Right renal pelvis (tissue), 4 donors: ENCODE results near the gene DYNLT2B. TPM values are rescaled to one million over a fixed set of nuclear protein-coding genes. Genes with fewer than 3 reads are reported as not detected.
"Not testable (repeated sequence)": the region's sequence is repeated elsewhere in the genome, so short reads cannot be mapped to it uniquely, and the experiment has no call there.

Experiments used
- DNase-seq, 4 donors: peaks; one replicate each; pipeline ENCODE4 v3.0.0-alpha.2; 2013; ENCODE audit warnings: low read depth in 4 of 4, low spot score in 3 of 4, missing footprints in 1 of 4
- polyA plus RNA-seq, 4 donors: library from polyadenylated mRNA; unstranded; fragments of 120-200 nt; gene quantifications; one replicate each; pipeline ENCODE4 v1.2.1, GENCODE V29; 2013; ENCODE audit not compliant: insufficient read length in 4 of 4

Gene DYNLT2B
- polyA plus RNA-seq, 4 donors, result 30.7 to 35.9 (median 33.5) TPM

DNA sequence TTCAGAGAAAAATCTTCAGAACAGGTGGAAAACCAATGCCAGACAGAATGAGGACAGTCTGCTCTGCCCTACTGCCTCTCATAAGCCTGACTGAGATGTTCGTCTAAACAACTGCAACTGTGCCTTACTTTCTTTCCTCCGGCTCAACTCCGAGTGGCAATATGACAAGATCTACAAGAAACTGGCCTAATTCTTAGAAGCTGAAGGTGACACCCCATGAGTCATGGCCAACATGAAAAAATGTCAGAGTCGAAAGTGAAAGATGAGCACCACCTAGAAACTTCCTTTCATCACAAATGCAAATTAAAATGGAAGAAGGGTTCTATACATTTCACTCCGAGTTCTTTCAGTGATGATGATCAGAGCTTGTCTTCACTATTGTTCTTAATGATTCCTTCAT, 43.5 kb downstream of the DYNLT2B start:
- no peak for DNase-seq

DNA sequence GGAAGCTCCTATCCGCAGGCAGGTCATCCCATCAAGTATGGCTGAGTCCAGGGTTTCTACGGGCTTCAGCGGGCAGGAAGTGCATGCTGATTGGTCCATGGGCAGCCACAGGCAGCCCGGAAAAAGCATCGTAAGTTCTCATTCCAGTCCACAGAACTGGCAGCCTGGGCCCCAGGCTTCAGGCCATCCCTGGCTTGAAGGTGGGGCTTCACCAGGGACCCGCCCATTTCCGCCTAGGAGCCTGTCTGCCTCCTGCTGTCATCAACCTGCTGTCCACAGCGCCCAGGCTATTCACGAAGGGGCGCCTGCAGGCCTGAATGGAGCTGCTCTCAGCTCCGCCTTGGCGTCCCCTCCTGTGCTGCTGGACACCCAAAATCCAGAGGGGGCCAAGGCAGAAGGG, 44.4 kb downstream of the DYNLT2B start:
- no peak for DNase-seq

- DNase-seq, result no peak
Measured at GRCh38 chr3:196272826-196273225, 45.2 kb downstream of the DYNLT2B start.

- no peak for DNase-seq
Measured at GRCh38 chr3:196270499-196270898, 47.5 kb downstream of the DYNLT2B start.

DNA sequence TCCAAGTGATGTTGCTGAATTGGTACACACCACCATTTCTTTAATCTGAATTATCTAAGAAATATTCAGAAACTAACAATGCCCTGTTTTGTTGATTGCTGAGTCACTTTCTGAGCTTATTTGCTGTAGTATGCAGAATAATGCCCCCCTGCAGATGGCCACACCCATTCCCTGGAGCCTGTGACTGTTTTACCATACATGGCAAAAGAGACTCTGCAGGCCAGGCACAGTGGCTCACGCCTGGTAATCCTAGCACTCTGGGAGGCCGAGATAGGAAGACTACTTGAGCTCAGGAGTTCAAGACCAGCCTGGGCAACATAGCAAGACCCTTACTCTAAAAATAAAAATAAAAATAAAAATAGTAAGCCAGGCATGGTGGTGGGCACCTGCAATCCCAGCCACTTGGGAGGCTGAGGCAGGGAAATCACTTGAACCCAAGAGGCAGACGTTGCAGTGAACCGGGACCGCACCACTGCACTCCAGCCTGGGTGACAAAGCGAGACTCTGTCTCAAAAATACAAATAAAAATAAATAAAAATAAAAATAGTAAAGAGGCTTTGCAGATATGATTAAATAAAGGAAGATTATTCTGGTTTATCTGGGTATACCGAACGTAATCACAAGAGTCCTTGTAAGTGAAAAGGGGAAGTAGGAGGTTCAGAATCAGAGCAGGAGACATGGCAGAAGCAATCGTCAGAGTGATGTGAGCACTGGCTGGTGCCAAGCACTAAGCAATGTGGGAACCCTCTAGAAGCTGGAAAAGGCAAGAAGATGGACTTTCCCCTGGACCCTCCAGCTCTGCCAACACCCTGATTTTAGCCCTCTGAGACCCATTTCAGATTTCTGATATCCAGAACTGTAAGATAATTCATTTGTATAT, 49.5 kb downstream of the DYNLT2B start:
- no peak for DNase-seq

DNA sequence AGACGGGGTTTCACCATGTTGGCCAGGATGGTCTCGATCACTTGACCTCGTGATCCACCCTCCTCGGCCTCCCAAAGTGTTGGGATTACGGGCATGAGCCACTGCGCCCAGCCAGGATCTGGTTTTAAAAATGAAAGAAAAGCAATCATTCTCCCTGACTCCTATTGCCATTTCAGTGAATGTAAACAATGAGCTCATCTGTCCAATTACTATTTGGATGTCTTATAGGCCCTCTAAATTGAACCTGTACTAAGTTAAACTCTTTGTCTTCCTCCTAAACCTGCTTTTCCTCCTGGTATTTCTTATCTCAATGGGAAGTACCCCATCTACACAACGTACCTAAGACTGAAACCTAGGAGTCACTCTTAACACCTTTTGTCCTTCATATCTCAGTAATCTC, 54.2 kb downstream of the DYNLT2B start:
- no peak for DNase-seq

GRCh38 chr3:196260784-196261183, 57.3 kb downstream of the DYNLT2B start:
- DNase-seq, result no peak

DNA sequence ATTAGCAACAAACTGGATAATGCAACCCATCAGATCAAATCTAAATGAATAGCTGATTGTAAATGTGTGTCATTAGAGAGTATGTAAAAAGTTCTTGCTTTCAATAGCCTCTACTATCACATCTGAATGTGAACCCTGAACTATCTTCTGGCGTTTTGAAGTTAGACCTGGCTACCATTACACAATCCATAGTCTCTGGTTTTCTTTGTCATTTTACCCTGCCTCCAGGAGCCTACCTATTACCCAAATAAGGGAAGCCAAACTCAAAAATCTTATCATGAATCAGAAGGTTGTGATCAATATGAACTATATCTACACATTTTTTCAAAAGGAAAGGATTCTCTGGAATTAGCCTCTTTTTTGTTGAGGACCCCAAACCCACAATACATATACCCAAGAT, 62.3 kb downstream of the DYNLT2B start:
- DNase-seq, result no peak

DNA sequence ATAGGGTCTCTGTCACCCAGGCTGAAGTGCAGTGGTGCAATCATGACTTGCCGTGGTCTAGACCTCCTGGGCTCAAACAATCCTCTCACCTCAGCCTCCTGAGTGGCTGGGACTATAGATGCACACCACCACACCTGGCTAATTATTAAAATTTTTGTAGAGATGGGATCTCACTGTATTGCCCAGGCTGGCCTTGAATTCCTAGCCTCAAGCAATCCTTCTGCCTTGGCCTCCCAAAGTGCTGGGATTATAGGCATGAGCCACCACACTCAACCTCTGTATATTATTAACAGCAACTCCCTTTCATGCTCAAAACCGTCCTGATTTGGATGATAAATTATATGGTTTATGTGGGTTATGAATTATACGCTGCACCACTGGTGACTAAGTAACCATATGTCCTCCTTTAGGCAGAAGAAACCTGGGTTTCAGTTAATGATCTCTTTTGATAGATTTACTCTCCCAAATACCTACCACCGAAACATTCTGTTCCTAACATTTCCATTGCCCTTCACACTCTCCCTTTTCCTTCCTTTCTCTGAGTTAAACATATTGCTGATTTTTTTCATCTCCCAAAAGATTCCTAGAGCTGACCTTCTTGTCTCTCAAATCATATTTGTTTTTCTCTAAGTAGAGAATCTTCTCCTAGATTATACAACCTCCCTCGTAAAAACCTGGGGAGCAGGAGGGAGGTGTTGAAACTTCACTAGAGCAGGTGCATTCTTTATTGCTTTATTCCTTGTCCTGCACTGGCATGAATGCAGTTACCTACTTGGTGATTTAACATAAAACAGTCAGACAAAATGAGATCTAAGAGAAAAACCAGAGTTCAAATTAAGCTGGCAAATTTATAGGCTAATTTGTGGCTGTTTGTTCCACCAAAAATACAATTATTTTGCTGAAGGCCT, 63.4 kb downstream of the DYNLT2B start:
- no peak for DNase-seq

GRCh38 chr3:196251918-196252317, 66.1 kb downstream of the DYNLT2B start:
- DNase-seq, result no peak

GRCh38 chr3:196246612-196247308, 71.3 kb downstream of the DYNLT2B start:
- DNase-seq, result no peak

- DNase-seq, result not testable (repeated sequence)
Measured at GRCh38 chr3:196244166-196244565, 73.9 kb downstream of the DYNLT2B start.

GRCh38 chr3:196241704-196242103, 76.3 kb downstream of the DYNLT2B start:
- no peak for DNase-seq

Other genes with a start within 250 kb of the DYNLT2B start
- 10 to 100 TPM; 36.9 to 57.4 (median 41.1) TPM for gene TFRC, start 236.2 kb downstream of the DYNLT2B start, polyA plus RNA-seq
- gene ZDHHC19, start 106.8 kb downstream of the DYNLT2B start, polyA plus RNA-seq, result under 1 TPM in 2 of 4 donors, not detected in 2; 0.16 to 0.30 TPM
- gene SLC51A, start 101.7 kb downstream of the DYNLT2B start, polyA plus RNA-seq, result 10 to 100 TPM; 11.3 to 12.6 (median 12.1) TPM
- gene PCYT1A, start 30.5 kb downstream of the DYNLT2B start, polyA plus RNA-seq, result 10 to 100 TPM; 36.4 to 44.6 (median 38.3) TPM
- under 1 TPM in 3 of 4 donors, not detected in 1; 0.19 to 0.41 (median 0.31) TPM for gene TM4SF19, start 20.1 kb upstream of the DYNLT2B start, polyA plus RNA-seq
- 10 to 100 TPM; 30.3 to 40.3 (median 37.9) TPM for gene UBXN7, start 114.2 kb upstream of the DYNLT2B start, polyA plus RNA-seq
- gene RNF168, start 185.5 kb upstream of the DYNLT2B start, polyA plus RNA-seq, result 10 to 100 TPM; 12.8 to 15.0 (median 14.5) TPM
- gene SMCO1, start 197.1 kb upstream of the DYNLT2B start, polyA plus RNA-seq, result not detected